Measurements from ENCODE around the gene TEAD1.

TEAD1 gene

DNA sequence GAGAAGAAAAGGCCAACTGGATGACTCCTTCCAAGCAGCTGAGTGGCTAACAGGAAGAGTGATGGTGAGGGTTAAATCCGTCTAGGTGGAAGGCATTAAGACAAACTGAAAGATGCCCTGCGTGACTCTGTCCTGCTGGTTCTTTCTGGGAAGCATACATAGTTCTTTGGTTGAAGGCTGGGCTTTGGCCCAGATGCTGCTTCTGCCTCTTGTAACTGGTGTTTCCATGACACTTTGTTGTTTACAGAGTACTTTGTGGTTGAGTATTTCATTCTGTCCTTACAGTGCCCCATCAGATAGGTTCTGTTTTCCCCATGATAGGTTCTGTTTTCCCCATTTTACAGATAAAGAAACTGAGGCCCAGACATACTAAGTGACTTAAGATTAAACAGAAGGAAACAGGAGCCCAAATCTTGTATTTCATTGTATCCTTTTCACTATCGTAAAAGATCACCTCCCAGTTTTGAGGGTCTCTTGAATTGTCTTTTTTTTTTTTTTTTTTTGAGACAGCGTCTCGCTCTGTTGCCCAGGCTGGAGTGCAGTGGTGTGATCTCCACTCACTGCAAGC lies 210.6 kb downstream of the TEAD1 start:
- TF ChIP-seq, protein P1, sequence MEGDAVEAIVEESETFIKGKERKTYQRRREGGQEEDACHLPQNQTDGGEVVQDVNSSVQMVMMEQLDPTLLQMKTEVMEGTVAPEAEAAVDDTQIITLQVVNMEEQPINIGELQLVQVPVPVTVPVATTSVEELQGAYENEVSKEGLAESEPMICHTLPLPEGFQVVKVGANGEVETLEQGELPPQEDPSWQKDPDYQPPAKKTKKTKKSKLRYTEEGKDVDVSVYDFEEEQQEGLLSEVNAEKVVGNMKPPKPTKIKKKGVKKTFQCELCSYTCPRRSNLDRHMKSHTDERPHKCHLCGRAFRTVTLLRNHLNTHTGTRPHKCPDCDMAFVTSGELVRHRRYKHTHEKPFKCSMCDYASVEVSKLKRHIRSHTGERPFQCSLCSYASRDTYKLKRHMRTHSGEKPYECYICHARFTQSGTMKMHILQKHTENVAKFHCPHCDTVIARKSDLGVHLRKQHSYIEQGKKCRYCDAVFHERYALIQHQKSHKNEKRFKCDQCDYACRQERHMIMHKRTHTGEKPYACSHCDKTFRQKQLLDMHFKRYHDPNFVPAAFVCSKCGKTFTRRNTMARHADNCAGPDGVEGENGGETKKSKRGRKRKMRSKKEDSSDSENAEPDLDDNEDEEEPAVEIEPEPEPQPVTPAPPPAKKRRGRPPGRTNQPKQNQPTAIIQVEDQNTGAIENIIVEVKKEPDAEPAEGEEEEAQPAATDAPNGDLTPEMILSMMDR (IDR thresholded peaks at IDR 0.05; ENCODE audit: borderline replicate concordance, insufficient read depth, low read depth, low read length) = no peak
- no peak overlapping the region for H3K4me3 ChIP-seq (ENCODE audit: low read depth, low read length)

DNA sequence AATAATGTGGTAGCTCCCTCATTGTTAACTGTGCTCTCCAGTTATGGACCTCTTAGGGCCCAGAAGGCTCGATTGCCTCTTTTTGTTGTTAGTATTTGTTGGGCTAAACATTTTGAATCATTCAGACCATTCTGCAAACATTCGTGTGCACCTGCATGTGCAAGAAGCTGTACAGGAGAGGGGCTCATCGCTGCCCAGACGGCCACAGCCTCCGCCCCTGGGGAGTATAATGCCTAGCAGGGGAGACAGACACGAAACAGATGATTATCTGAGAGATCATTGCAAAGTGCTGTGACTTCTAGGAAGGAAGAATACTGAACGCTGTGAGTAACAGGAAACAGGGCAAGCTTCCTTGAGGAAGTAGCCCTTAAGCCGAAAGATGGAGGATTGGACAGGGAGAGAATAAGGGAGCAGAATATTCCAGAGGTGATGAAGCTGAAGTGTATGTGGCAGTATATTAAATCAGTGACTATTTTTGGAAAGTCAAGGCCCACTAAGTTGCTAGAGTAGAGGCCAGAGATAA lies 211.6 kb downstream of the TEAD1 start:
- TF ChIP-seq, protein P1 (IDR thresholded peaks at IDR 0.05; ENCODE audit: borderline replicate concordance, insufficient read depth, low read depth, low read length) = no peak

DNA sequence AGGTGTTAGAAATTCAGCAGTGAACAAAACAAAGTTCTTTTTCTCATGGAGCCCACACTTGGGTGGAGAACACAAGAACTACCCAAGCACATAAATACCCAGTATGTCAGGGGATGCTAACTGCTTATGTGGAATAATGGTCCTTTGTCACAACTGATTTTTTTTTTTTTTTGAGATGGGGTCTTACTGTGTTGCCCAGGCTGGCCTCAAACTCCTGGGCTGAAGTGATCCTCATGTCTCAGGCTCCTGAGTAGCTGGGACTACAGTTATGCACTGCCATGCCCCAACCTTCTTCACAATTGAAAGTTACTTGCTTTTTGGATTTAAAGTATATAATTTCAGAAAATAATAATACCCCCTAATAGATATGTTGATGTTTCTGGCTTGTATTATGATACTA lies 212.3 kb downstream of the TEAD1 start:
- TF ChIP-seq, protein P1 (IDR thresholded peaks at IDR 0.05; ENCODE audit: borderline replicate concordance, insufficient read depth, low read depth, low read length) = no peak

More for the DNA sequence above, 211.6 kb downstream of the TEAD1 start:
- no peak overlapping the region for H3K4me3 ChIP-seq (ENCODE audit: low read depth, low read length)

DNA sequence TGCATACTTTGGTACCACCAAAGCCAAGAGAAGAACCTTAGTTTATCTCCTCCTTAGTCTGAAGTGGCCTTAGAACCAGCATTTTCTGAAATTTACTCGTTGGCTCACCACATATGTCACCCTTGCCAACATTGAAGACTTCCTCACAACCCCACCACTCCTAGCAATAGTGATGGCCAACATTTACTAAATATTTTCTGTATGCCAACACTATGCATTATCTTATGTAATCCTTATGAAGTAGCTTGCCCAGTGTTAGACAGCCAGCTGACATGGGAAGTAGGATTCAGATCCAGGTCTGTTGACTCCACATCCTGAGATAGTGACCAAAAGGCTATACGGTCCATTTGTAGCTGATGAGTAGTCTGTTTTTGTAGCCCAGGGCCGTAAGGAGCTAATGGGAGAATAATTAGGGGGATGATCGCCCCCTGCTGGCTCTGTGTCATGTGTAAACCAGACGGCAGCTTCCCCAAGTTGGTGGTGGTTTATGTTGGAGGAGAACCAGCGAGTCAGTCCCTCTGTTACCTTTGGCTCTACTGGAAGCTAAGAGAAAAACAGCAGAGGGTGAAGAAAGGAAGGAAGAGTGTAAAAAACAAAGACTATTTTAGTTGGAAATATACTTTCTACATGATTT lies 214.4 kb downstream of the TEAD1 start:
- H3K4me3 ChIP-seq (ENCODE audit: low read depth, low read length) = no peak overlapping the region
- TF ChIP-seq, protein P1 (IDR thresholded peaks at IDR 0.05; ENCODE audit: borderline replicate concordance, insufficient read depth, low read depth, low read length) = peak; percentile 65

More for the DNA sequence above, 212.3 kb downstream of the TEAD1 start:
- H3K4me3 ChIP-seq (ENCODE audit: low read depth, low read length) = no peak overlapping the region

DNA sequence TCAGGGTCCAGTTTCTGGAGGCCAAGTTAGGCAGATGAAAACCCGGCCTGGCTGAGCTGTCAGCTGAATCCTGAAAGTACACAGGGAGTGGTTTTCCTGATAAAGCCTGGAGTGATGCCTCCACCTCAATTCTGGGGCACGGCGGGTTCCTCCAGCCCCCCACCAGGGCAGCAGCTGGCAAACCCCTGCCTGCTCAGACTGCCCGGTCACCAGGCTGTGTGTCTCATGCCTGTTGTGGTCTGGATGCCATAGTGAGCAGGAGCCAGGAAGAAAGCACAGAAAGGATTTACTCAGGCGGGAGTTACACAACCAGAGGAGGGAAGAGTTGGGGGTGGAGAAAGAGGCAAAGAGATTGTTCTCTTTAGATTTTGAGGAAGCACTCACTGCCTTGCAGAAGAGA lies 215.0 kb downstream of the TEAD1 start:
- TF ChIP-seq, protein P1 (IDR thresholded peaks at IDR 0.05; ENCODE audit: borderline replicate concordance, insufficient read depth, low read depth, low read length) = no peak
- no peak overlapping the region for H3K4me3 ChIP-seq (ENCODE audit: low read depth, low read length)

DNA sequence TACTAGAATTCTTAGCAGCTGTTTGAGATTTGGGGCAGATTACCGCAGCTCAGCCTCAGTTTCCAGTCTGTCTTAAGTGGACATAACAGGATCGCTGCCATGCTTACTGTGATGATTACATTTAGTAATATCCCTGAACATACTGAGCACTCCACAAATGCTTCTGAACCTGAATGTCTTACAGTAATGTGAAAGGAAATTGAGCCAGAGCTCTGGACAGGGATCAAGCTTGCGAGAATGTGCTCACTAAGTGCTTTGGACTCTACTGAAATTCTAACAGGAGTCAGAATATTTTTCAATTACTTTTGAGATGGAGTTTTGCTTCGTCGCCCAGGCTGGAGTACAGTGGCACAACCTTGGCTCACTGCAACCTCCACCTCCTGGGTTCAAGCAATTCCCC lies 216.3 kb downstream of the TEAD1 start:
- no peak overlapping the region for H3K4me3 ChIP-seq (ENCODE audit: low read depth, low read length)
- TF ChIP-seq, protein P1 (IDR thresholded peaks at IDR 0.05; ENCODE audit: borderline replicate concordance, insufficient read depth, low read depth, low read length) = no peak

Data from GM12875 (cell line).